CD4-positive, alpha-beta T cell treated with Interferon gamma for 1 hour (primary cell): ENCODE results near the gene GPR62.

Experiments used
- DNase-seq: peaks from one replicate; pipeline ENCODE4 v3.0.0-alpha.2; 2020

GPR62 gene

GRCh38 chr3:51955893-51956770, 951 bp downstream of the GPR62 start:
- peak; percentile 24 for DNase-seq

GRCh38 chr3:51957520-51958205, 2.5 kb downstream of the GPR62 start:
- DNase-seq: no peak

- no peak for DNase-seq
Observed at GRCh38 chr3:51958603-51959521, 3.7 kb downstream of the GPR62 start.

- DNase-seq: no peak
Observed at GRCh38 chr3:51959651-51960050, 4.5 kb downstream of the GPR62 start.

GRCh38 chr3:51960386-51960785, 5.2 kb downstream of the GPR62 start:
- DNase-seq: no peak

- no peak for DNase-seq
Observed at GRCh38 chr3:51961011-51961410, 5.8 kb downstream of the GPR62 start.

GRCh38 chr3:51961602-51962569, 6.7 kb downstream of the GPR62 start:
- DNase-seq: no peak

GRCh38 chr3:51962854-51963530, 7.8 kb downstream of the GPR62 start:
- DNase-seq: no peak

GRCh38 chr3:51963951-51964451, 8.8 kb downstream of the GPR62 start:
- DNase-seq: no peak

- DNase-seq: no peak
Observed at GRCh38 chr3:51964521-51964920, 9.3 kb downstream of the GPR62 start.

GRCh38 chr3:51966016-51966415, 10.8 kb downstream of the GPR62 start:
- no peak for DNase-seq

GRCh38 chr3:51966486-51966885, 11.3 kb downstream of the GPR62 start:
- no peak for DNase-seq

GRCh38 chr3:51966922-51967383, 11.8 kb downstream of the GPR62 start:
- no peak for DNase-seq

GRCh38 chr3:51967384-51968169, 12.4 kb downstream of the GPR62 start, which contains the start of gene PCBP4:
Gene PCBP4, minus strand, starts transcription at chr3:51967454. Its CDS starts 6,214 bp downstream, at chr3:51961240.
- peak; percentile 14 for DNase-seq

GRCh38 chr3:51968170-51968775, 13.1 kb downstream of the GPR62 start:
- no peak for DNase-seq

GRCh38 chr3:51968883-51969678, 13.9 kb downstream of the GPR62 start:
- no peak for DNase-seq

GRCh38 chr3:51969841-51970240, 14.7 kb downstream of the GPR62 start:
- DNase-seq: no peak

- DNase-seq: no peak
Observed at GRCh38 chr3:51970606-51971300, 15.6 kb downstream of the GPR62 start.
